HepG2 (cell line): Measurements from ENCODE around the gene VWA3A. TPM values are rescaled to one million over a fixed set of nuclear protein-coding genes. Genes with fewer than 3 reads are reported as not detected.

Experiments
- ADNP ChIP-seq: sonication (generic); formaldehyde crosslinking; IDR thresholded peaks from 2 replicates; pipeline ENCODE4 v1.4.0; 2020; ENCODE audit warnings: missing genetic modification reagents
- DBP ChIP-seq: sonication (generic); formaldehyde crosslinking; IDR thresholded peaks from 2 replicates; pipeline ENCODE4 v1.4.0; 2020; ENCODE audit warnings: missing genetic modification reagents; ENCODE audit errors: not compliant biosample characterization
- EED ChIP-seq: sonication (generic); formaldehyde crosslinking; IDR thresholded peaks from 2 replicates; pipeline ENCODE4 v1.5.0; 2020; ENCODE audit warnings: mild to moderate bottlenecking, missing genetic modification reagents
- GATAD1 ChIP-seq: IDR thresholded peaks from 2 replicates; pipeline ENCODE4 v1.6.1; 2016; ENCODE audit warnings: missing genetic modification reagents, missing compliant biosample characterization
- MAZ ChIP-seq, 2 experiments: sonication (generic) in 1 of 2; formaldehyde crosslinking in 1 of 2; IDR thresholded peaks; 2 replicates each; pipeline versions ENCODE4 v1.5.0 to v1.6.1; 2012 to 2020; ENCODE audit warnings: low read depth in 2 of 2, mild to moderate bottlenecking in 2 of 2, borderline replicate concordance in 1 of 2, improper control_type of control experiment in 1 of 2, low read length in 1 of 2, missing genetic modification reagents in 1 of 2, moderate library complexity in 1 of 2
- RARG ChIP-seq: sonication (generic); formaldehyde crosslinking; IDR thresholded peaks from 2 replicates; pipeline ENCODE4 v1.4.0; 2020; ENCODE audit warnings: low read depth, mild to moderate bottlenecking, missing genetic modification reagents
- REST ChIP-seq, 2 experiments: IDR thresholded peaks; 2 replicates each; pipeline ENCODE4 v1.6.1; 2011 to 2012; ENCODE audit warnings: low read length in 2 of 2, borderline replicate concordance in 1 of 2, low read depth in 1 of 2, mild to moderate bottlenecking in 1 of 2, moderate library complexity in 1 of 2
- RFX5 ChIP-seq: IDR thresholded peaks from 2 replicates; pipeline ENCODE4 v1.6.1; 2011; ENCODE audit warnings: low read depth, low read length, improper control_type of control experiment
- SMYD3 ChIP-seq: sonication (generic); formaldehyde crosslinking; IDR thresholded peaks from 2 replicates; pipeline ENCODE4 v1.8.1; 2023; ENCODE audit warnings: mild to moderate bottlenecking, missing genetic modification reagents
- SOX13 ChIP-seq, 3 experiments: fragments of 450-650 bp in 1 of 3; sonication (generic) in 1 of 3; formaldehyde crosslinking in 1 of 3; IDR thresholded peaks in 2 of 3; conservative IDR thresholded peaks in 1 of 3; 2 replicates each; pipeline versions ENCODE4 v1.5.0 to v1.6.1; 2016 to 2020; ENCODE audit warnings: antibody characterized with exemption in 1 of 3, mild to moderate bottlenecking in 1 of 3, missing compliant biosample characterization in 1 of 3, missing genetic modification reagents in 1 of 3, moderate library complexity in 1 of 3
- ZBTB10 ChIP-seq: sonication (generic); formaldehyde crosslinking; IDR thresholded peaks from 2 replicates; pipeline ENCODE4 v1.4.0; 2020; ENCODE audit warnings: missing genetic modification reagents, borderline replicate concordance
- ZBTB8A ChIP-seq: sonication (generic); formaldehyde crosslinking; IDR thresholded peaks from 2 replicates; pipeline ENCODE4 v1.4.0; 2020; ENCODE audit warnings: mild to moderate bottlenecking, low read depth, missing genetic modification reagents, borderline replicate concordance
- ZEB1 ChIP-seq: IDR thresholded peaks from 2 replicates; pipeline ENCODE4 v1.6.1; 2012; ENCODE audit warnings: mild to moderate bottlenecking, low read depth, inconsistent platforms; ENCODE audit not compliant: insufficient replicate concordance
- ZFP41 ChIP-seq: sonication (generic); formaldehyde crosslinking; IDR thresholded peaks from 2 replicates; pipeline ENCODE4 v1.4.0; 2020; ENCODE audit warnings: mild to moderate bottlenecking, missing genetic modification reagents, borderline replicate concordance
- ZNF280D ChIP-seq: sonication (generic); formaldehyde crosslinking; IDR thresholded peaks from 2 replicates; pipeline ENCODE4 v1.5.1; 2020; ENCODE audit warnings: mild to moderate bottlenecking, missing genetic modification reagents
- ZUFSP ChIP-seq: sonication (generic); formaldehyde crosslinking; IDR thresholded peaks from 2 replicates; pipeline ENCODE4 v1.9.0; 2021; ENCODE audit warnings: missing genetic modification reagents, mild to moderate bottlenecking, borderline replicate concordance
- polyA plus RNA-seq, 8 experiments: library from polyadenylated mRNA; depleted of rRNA in 3 of 8; stranded (reverse) in 7 of 8; unstranded in 1 of 8; fragments of >200 nt; fragmentation: Illumina TruSeq in 4 of 8; extraction: Trizol in 4 of 8; gene quantifications; 2 replicates each; pipeline versions ENCODE4 v1.2.1 to v1.2.3, GENCODE V29; 2011 to 2016; ENCODE audit warnings: low read depth in 4 of 8, missing spikeins in 1 of 8, mixed read lengths in 1 of 8; ENCODE audit not compliant: insufficient read depth in 1 of 8
- total RNA-seq, 5 experiments: library from RNA; depleted of rRNA; stranded (reverse); fragments of >200 nt; fragmentation: Illumina TruSeq; extraction: Trizol; gene quantifications; 2 replicates each; pipeline ENCODE4 v1.2.3, GENCODE V29; 2016; ENCODE audit warnings: low read depth in 1 of 5

Gene VWA3A
- total and polyA plus RNA-seq, 2 of the 13 experiments (the other 11 are each of a cell fraction or from before 2014, with no cell fraction given) = 0.03 to 0.07 TPM

GRCh38 chr16:22195445-22195694, 103.0 kb downstream of the VWA3A start (continued):
- TF ChIP-seq RFX5 (no peak), GATAD1 (CRISPR knock-in tag) (no peak), SOX13 (IDR thresholded peaks at IDR 0.05) (no peak), SOX13 (CRISPR knock-in tag; conservative IDR thresholded peaks at IDR 0.05 in 1 of 2, IDR thresholded peaks at IDR 0.05 in 1 of 2) (no peak), DBP (CRISPR knock-in tag) (no peak), ZBTB10 (CRISPR knock-in tag) (no peak), MAZ (IDR thresholded peaks at IDR 0.05; ENCODE audit: borderline replicate concordance, low read depth, low read length) (no peak), MAZ (CRISPR knock-in tag; IDR thresholded peaks at IDR 0.05; ENCODE audit: low read depth) (no peak), ADNP (CRISPR knock-in tag) (no peak), REST (IDR thresholded peaks at IDR 0.05; ENCODE audit: borderline replicate concordance in 1 of 2, low read depth in 1 of 2, low read length in 2 of 2) (no peak), SMYD3 (CRISPR knock-in tag) (no peak), RARG (CRISPR knock-in tag) (no peak), ZEB1 (no peak), ZBTB8A (0 out of 2 replicates have a peak, but pooled peaks have one; percentile 27), ZFP41 (CRISPR knock-in tag) (no peak), EED (CRISPR knock-in tag) (no peak), ZNF280D (CRISPR knock-in tag) (no peak), ZUFSP (no peak)
